ENCODE data around the gene TAOK3. TPM values are rescaled to one million over a fixed set of nuclear protein-coding genes. Genes with fewer than 3 reads are reported as not detected.
A peak's percentile ranks its signal among the peaks of the same experiment; 100 is the strongest.
"Not testable (repeated sequence)": the region's sequence is repeated elsewhere in the genome, so short reads cannot be mapped to it uniquely, and the experiment has no call there.

TAOK3 gene
- total RNA-seq, 1 donor from 2014 or later, result 57.8 TPM

GRCh38 chr12:118299791-118300460, 72.8 kb downstream of the TAOK3 start:
- DNase-seq (ENCODE audit: low read depth), result no peak

GRCh38 chr12:118297284-118297683, 75.4 kb downstream of the TAOK3 start:
- DNase-seq (ENCODE audit: low read depth), result no peak

GRCh38 chr12:118292836-118293235, 79.9 kb downstream of the TAOK3 start:
- DNase-seq (ENCODE audit: low read depth), result no peak

- no peak for DNase-seq (ENCODE audit: low read depth)
These were observed 82.6 kb downstream of the TAOK3 start for GRCh38 chr12:118290130-118290529.

GRCh38 chr12:118288174-118288573, 84.5 kb downstream of the TAOK3 start:
- DNase-seq (ENCODE audit: low read depth), result no peak

- DNase-seq (ENCODE audit: low read depth), result no peak
These were observed 85.0 kb downstream of the TAOK3 start for GRCh38 chr12:118287728-118288127.

- DNase-seq (ENCODE audit: low read depth), result no peak
These were observed 89.9 kb downstream of the TAOK3 start for GRCh38 chr12:118282767-118283166.

- DNase-seq (ENCODE audit: low read depth), result not testable (repeated sequence)
These were observed 94.4 kb downstream of the TAOK3 start for GRCh38 chr12:118278288-118278687.

- DNase-seq (ENCODE audit: low read depth), result no peak
These were observed 98.6 kb downstream of the TAOK3 start for GRCh38 chr12:118274066-118274465.

- DNase-seq (ENCODE audit: low read depth), result peak; percentile 66
These were observed 100.8 kb downstream of the TAOK3 start for GRCh38 chr12:118271770-118272417.

GRCh38 chr12:118271183-118271582, 101.5 kb downstream of the TAOK3 start:
- DNase-seq (ENCODE audit: low read depth), result no peak

- DNase-seq (ENCODE audit: low read depth), result no peak
These were observed 102.9 kb downstream of the TAOK3 start for GRCh38 chr12:118269806-118270205.

- peak; percentile 57 for DNase-seq (ENCODE audit: low read depth)
These were observed 113.6 kb downstream of the TAOK3 start for GRCh38 chr12:118259079-118259478.

GRCh38 chr12:118256352-118256751, 116.4 kb downstream of the TAOK3 start:
- no peak for DNase-seq (ENCODE audit: low read depth)

GRCh38 chr12:118249547-118249946, 123.2 kb downstream of the TAOK3 start:
- DNase-seq (ENCODE audit: low read depth), result no peak

- DNase-seq (ENCODE audit: low read depth), result not testable (repeated sequence)
These were observed 126.8 kb downstream of the TAOK3 start for GRCh38 chr12:118245886-118246285.

- no peak for DNase-seq (ENCODE audit: low read depth)
These were observed 133.8 kb downstream of the TAOK3 start for GRCh38 chr12:118238888-118239287.

GRCh38 chr12:118237908-118238307, 134.8 kb downstream of the TAOK3 start:
- DNase-seq (ENCODE audit: low read depth), result peak; percentile 68

GRCh38 chr12:118237052-118237665, 135.5 kb downstream of the TAOK3 start:
- DNase-seq (ENCODE audit: low read depth), result no peak

- DNase-seq (ENCODE audit: low read depth), result no peak
These were observed 152.0 kb downstream of the TAOK3 start for GRCh38 chr12:118220702-118221101.

GRCh38 chr12:118219772-118220171, 152.9 kb downstream of the TAOK3 start:
- no peak for DNase-seq (ENCODE audit: low read depth)

GRCh38 chr12:118219106-118219505, 153.6 kb downstream of the TAOK3 start:
- no peak for DNase-seq (ENCODE audit: low read depth)

- DNase-seq (ENCODE audit: low read depth), result no peak
These were observed 159.3 kb downstream of the TAOK3 start for GRCh38 chr12:118213452-118213851.
